ENCODE measurements around the gene DDX23. TPM values are rescaled to one million over a fixed set of nuclear protein-coding genes. Genes with fewer than 3 reads are reported as not detected.

Gene DDX23
- polyA plus RNA-seq, 1 of the 3 experiments (the other 2 are of a cell fraction): 50.4 TPM

GRCh38 chr12:48889679-48890078 is 37.7 kb upstream of the DDX23 start:
- Histone ChIP-seq H3F3A (replicated peaks; ENCODE audit: insufficient read depth) (no peaks in the 10 kb centered on the region), H3K9me2 (no peaks in the 10 kb centered on the region), H3K9me3 (no peaks in the 10 kb centered on the region), H3K9ac (no peak overlapping the region), H3K4me3 (ENCODE audit: low read depth in 2 of 2, low read length in 1 of 2) (no peak overlapping the region), H3K79me2 (ENCODE audit: insufficient read depth) (no peaks in the 10 kb centered on the region), H3K27ac (ENCODE audit: low read depth in 2 of 2, low read length in 1 of 2) (no peak overlapping the region), H3K4me2 (no peak overlapping the region), H3K36me3 (replicated peaks in 1 of 2; ENCODE audit: control insufficient read depth in 1 of 2, insufficient read depth in 2 of 2, low read length in 1 of 2) (no peaks in the 10 kb centered on the region), H3K27me3 (ENCODE audit: insufficient read depth) (no peaks in the 10 kb centered on the region; the same call in 1 of the 2 replicates), H3K4me1 (ENCODE audit: control insufficient read depth in 1 of 2, insufficient read depth in 2 of 2, low read depth in 1 of 2, low read length in 1 of 2) (peaks cover 0 to 2% of the 10 kb centered on the region in 2 experiments; a peak in 1 of 4 replicates), H4K20me1 (ENCODE audit: insufficient read depth) (no peaks in the 10 kb centered on the region), H2AFZ (ENCODE audit: low read depth) (no peak overlapping the region)
- TF ChIP-seq EP300 (IDR thresholded peaks at IDR 0.05; ENCODE audit: borderline replicate concordance in 1 of 2, low read depth in 1 of 2, low read length in 1 of 2) (no peak), MXI1 (IDR thresholded peaks at IDR 0.05; ENCODE audit: low read depth, low read length) (no peak), MAX (IDR thresholded peaks at IDR 0.05; ENCODE audit: low read depth) (no peak), USF1 (IDR thresholded peaks at IDR 0.05; ENCODE audit: borderline replicate concordance, low read depth) (no peak), SMC3 (IDR thresholded peaks at IDR 0.05; ENCODE audit: low read depth, low read length) (no peak)
- ChIA-PET POLR2A (interaction anchor here (0.6 to 2.7 kb wide), 2 partner anchors 37 to 53 kb away, joined by 5 to 31 read pairs; partner anchors contain the start of gene DDX23), CTCF (interaction anchor here (0.8 to 15.3 kb wide), 25 partner anchors 13 to 420 kb away, joined by 3 to 667 read pairs (median 5); partner anchors contain the start of genes DDN, DDX23, FKBP11 and RND1)
- DNase-seq: no peak
- WGBS (ENCODE audit: low lambda C conversion rate): 71% methylated on average over 3 of the region's 3 CpGs

GRCh38 chr12:48883305-48884161 is 31.6 kb upstream of the DDX23 start:
- no peaks in the 10 kb centered on the region for H3F3A ChIP-seq (replicated peaks; ENCODE audit: insufficient read depth)
- no peak overlapping the region for H2AFZ ChIP-seq (ENCODE audit: low read depth)
- no peak overlapping the region; a peak in 1 of 4 replicates for H3K27ac ChIP-seq (ENCODE audit: low read depth in 2 of 2, low read length in 1 of 2)
- H3K27me3 ChIP-seq (ENCODE audit: insufficient read depth): peaks cover 4% of the 10 kb centered on the region; the same call in 1 of the 2 replicates
- ChIA-PET CTCF (interaction anchor here (0.9 to 34.8 kb wide), 4 partner anchors 2 to 94 kb away, joined by 3 to 667 read pairs (median 337); partner anchors contain the start of genes DDX23 and RND1), POLR2A (interaction anchor here (0.5 to 2.2 kb wide), 2 partner anchors 17 to 26 kb away, joined by 3 to 7 read pairs; no protein-coding TSS in a partner anchor)
- H3K4me3 ChIP-seq (ENCODE audit: low read depth in 2 of 2, low read length in 1 of 2): no peak overlapping the region
- H3K4me2 ChIP-seq: no peak overlapping the region
- peaks cover 5 to 12% of the 10 kb centered on the region in 2 experiments; a peak in 1 of 4 replicates for H3K4me1 ChIP-seq (ENCODE audit: control insufficient read depth in 1 of 2, insufficient read depth in 2 of 2, low read depth in 1 of 2, low read length in 1 of 2)
- no peaks in the 10 kb centered on the region for H4K20me1 ChIP-seq (ENCODE audit: insufficient read depth)
- no peaks in the 10 kb centered on the region for H3K9me3 ChIP-seq
- H3K79me2 ChIP-seq (ENCODE audit: insufficient read depth): no peaks in the 10 kb centered on the region
- no peak overlapping the region for H3K9ac ChIP-seq
- H3K9me2 ChIP-seq: no peaks in the 10 kb centered on the region
- no peaks in the 10 kb centered on the region for H3K36me3 ChIP-seq (replicated peaks in 1 of 2; ENCODE audit: control insufficient read depth in 1 of 2, insufficient read depth in 2 of 2, low read length in 1 of 2)
- WGBS (ENCODE audit: low lambda C conversion rate): 64% methylated on average over 13 of the region's 13 CpGs
- DNase-seq: peak; percentile 61
- TF ChIP-seq EZH2phosphoT487 (IDR thresholded peaks at IDR 0.05; ENCODE audit: borderline replicate concordance, low read depth) (no peak), PBX3 (IDR thresholded peaks at IDR 0.05) (no peak), GATA2 (CRISPR knock-in tag; IDR thresholded peaks at IDR 0.05) (no peak), FOXJ3 (CRISPR knock-in tag; IDR thresholded peaks at IDR 0.05) (no peak), CHD2 (IDR thresholded peaks at IDR 0.05; ENCODE audit: low read length, partially characterized antibody) (no peak), SIN3A (IDR thresholded peaks at IDR 0.05; ENCODE audit: borderline replicate concordance, low read depth, low read length) (no peak), FOSL2 (IDR thresholded peaks at IDR 0.05; ENCODE audit: borderline replicate concordance, low read depth) (no peak), TEAD4 (IDR thresholded peaks at IDR 0.05; ENCODE audit: borderline replicate concordance, insufficient read depth) (no peak), CTCF (IDR thresholded peaks at IDR 0.05) (no peak), SMC3 (IDR thresholded peaks at IDR 0.05; ENCODE audit: low read depth, low read length) (no peak), TCF12 (IDR thresholded peaks at IDR 0.05) (no peak), MEF2A (IDR thresholded peaks at IDR 0.05; ENCODE audit: borderline replicate concordance, low read depth) (no peak)

Data from SK-N-SH (cell line).